Ovary (tissue), 9 donors: Measurements from ENCODE around the gene NREP. TPM values are rescaled to one million over a fixed set of nuclear protein-coding genes. Genes with fewer than 3 reads are reported as not detected.

ENCODE experiments used
- DNase-seq, 5 donors: peaks; one replicate each; pipeline ENCODE4 v3.0.0-alpha.2; 2019 to 2020
- H3K27ac ChIP-seq, 2 donors: fragments of 200-600 bp; one replicate each; pipeline versions ENCODE4 v1.5.1 to v1.8.0; 2019 to 2022
- H3K27me3 ChIP-seq: fragments of 200-600 bp; one replicate; pipeline ENCODE4 v1.8.0; 2022
- H3K36me3 ChIP-seq: fragments of 200-600 bp; sonication (generic); one replicate; pipeline ENCODE4 v1.5.1; 2019
- H3K4me1 ChIP-seq: one replicate; pipeline ENCODE4 v1.8.1; 2013; ENCODE audit warnings: mild to moderate bottlenecking, moderate library complexity; ENCODE audit not compliant: insufficient read depth
- H3K4me3 ChIP-seq: fragments of 200-600 bp; sonication (generic); one replicate; pipeline ENCODE4 v1.5.1; 2017
- H3K9me3 ChIP-seq, 2 donors: fragments of 200-600 bp in 1 of 2; sonication (generic) in 1 of 2; one replicate each; pipeline versions ENCODE4 v1.5.1 to v1.8.1; 2013 to 2019; ENCODE audit warnings: mild to moderate bottlenecking in 1 of 2, moderate library complexity in 1 of 2
- EP300 ChIP-seq: sonication (generic); formaldehyde crosslinking; IDR thresholded peaks from one replicate; pipeline ENCODE4 v1.6.1; 2017; ENCODE audit warnings: antibody characterized with exemption
- POLR2A ChIP-seq: fragments of 450-650 bp; IDR thresholded peaks from one replicate; pipeline ENCODE4 v1.6.1; 2017; ENCODE audit warnings: antibody characterized with exemption, mild to moderate bottlenecking, moderate library complexity
- WGBS, 3 donors: extraction: QIAGEN DNeasy Blood & Tissue Kit in 1 of 3; methylation state at CpG; one replicate each; pipeline versions ENCODE4 v1.1.5 to v1.1.7; 2013 to 2017; 5-methylcytosine and 5-hydroxymethylcytosine counted together
- intact Hi-C, 4 donors: fragments of 100-400 bp; cut with DNase I; formaldehyde crosslinking; loops; one replicate each; pipeline versions ENCODE4 v1.11.0 to v1.15.1; 2022 to 2023
- polyA plus RNA-seq, 2 donors: library from polyadenylated mRNA; stranded (reverse); fragments of 200-250 nt in 1 of 2; fragments of 350-450 nt in 1 of 2; fragmentation: Illumina TruSeq in 1 of 2; extraction: RNeasy Lipid Tissue Mini Kit (QIAGEN cat#74804) in 1 of 2; gene quantifications; one replicate each; pipeline ENCODE4 v1.2.3, GENCODE V29; 2013 to 2014
- total RNA-seq, 7 donors: library from RNA; depleted of rRNA in 2 of 7; stranded (reverse); fragments of >200 nt in 2 of 7; fragmentation: NEBNext Ultra II Directional in 3 of 7; extraction: Animal tissue kit (Norgen Biotek cat#: 25700) in 3 of 7; gene quantifications; one replicate each; pipeline versions ENCODE4 v1.1.0 to v1.2.4, GENCODE V29; 2016 to 2023
- TF ChIP-seq, protein P1 (sequence below), 3 donors: fragments of 450-650 bp in 2 of 3; fragments of 200-600 bp in 1 of 3; IDR thresholded peaks; one replicate each; pipeline versions ENCODE4 v1.5.1 to v1.8.0; 2016 to 2022; ENCODE audit warnings: antibody characterized with exemption in 3 of 3, mild to moderate bottlenecking in 1 of 3
- donor health status: DM: no; HTN: no; CAD: no; lungs with moderate emphysema.
- donor health status: DM: no; HTN: no; CAD: no.
- donor health status: Bipolar disorder and iron deficiency.
- donor health status: DM: yes; HTN: yes; CAD: no.
- donor health status: DM: no; HTN: no; CAD: no.
- donor health status: DM: yes; HTN: yes; CAD: no.

The NREP gene
- total and polyA plus RNA-seq, 9 donors: 17.0 to 129 (median 31.2) TPM

DNA sequence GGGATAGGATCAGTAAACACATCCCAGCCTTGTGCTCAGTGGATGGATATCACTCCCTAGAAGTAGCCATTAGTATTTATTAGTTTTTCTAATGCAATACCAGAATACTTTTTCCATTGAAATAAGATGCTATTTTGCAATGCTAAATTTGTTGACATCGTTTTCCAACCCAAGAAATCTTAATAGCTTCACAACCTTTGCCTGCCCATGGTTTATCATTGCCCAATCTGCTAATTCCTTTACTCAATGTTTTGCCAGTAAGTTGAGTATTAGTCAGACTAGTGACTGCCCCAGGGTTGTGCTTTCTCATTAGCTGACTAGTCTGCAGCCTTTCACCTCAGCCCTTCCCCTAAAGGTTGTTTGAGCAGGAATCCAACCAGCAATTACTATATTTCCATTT lies 62.9 kb downstream of the NREP start:
- Histone ChIP-seq H3K4me1 (no peaks in the 10 kb centered on the region), H3K4me3 (no peak overlapping the region), H3K27ac (no peak overlapping the region), H3K27me3 (no peaks in the 10 kb centered on the region), H3K36me3 (no peaks in the 10 kb centered on the region), H3K9me3 (no peaks in the 10 kb centered on the region)
- WGBS, 3 donors: 89 to 90% (median 90%) methylated on average over 1 of the region's 1 CpG
- no peak for DNase-seq
- TF ChIP-seq POLR2A (no peak), EP300 (no peak)
- TF ChIP-seq, protein P1, sequence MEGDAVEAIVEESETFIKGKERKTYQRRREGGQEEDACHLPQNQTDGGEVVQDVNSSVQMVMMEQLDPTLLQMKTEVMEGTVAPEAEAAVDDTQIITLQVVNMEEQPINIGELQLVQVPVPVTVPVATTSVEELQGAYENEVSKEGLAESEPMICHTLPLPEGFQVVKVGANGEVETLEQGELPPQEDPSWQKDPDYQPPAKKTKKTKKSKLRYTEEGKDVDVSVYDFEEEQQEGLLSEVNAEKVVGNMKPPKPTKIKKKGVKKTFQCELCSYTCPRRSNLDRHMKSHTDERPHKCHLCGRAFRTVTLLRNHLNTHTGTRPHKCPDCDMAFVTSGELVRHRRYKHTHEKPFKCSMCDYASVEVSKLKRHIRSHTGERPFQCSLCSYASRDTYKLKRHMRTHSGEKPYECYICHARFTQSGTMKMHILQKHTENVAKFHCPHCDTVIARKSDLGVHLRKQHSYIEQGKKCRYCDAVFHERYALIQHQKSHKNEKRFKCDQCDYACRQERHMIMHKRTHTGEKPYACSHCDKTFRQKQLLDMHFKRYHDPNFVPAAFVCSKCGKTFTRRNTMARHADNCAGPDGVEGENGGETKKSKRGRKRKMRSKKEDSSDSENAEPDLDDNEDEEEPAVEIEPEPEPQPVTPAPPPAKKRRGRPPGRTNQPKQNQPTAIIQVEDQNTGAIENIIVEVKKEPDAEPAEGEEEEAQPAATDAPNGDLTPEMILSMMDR (IDR thresholded peaks at IDR 0.05): no peak
- intact Hi-C loops: no loop called here

DNA sequence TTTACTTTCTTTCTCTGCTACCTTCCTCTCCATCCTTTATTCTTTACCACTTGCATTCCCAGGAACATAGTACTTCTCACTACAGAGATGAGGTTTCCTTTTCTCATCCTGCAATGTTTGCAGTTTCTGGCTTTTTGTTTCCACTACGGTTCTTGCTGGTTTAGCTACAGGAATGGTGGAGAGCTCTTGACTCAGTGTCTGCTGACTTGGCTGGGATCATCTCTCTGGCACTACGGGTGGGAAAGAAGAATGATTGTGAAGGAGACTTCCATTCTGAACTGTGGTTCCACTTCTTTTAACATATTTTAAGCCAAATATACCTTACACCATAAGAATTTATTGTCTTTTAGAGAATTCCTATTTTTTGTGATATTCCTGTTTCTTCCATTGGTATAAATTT lies 65.1 kb downstream of the NREP start:
- no peak for DNase-seq
- Histone ChIP-seq H3K4me1 (no peaks in the 10 kb centered on the region), H3K9me3 (no peaks in the 10 kb centered on the region), H3K36me3 (no peaks in the 10 kb centered on the region), H3K27me3 (no peaks in the 10 kb centered on the region), H3K27ac (no peak overlapping the region), H3K4me3 (no peak overlapping the region)
- WGBS, 3 donors: 44 to 67% (median 62%) methylated on average over 2 of the region's 2 CpGs
- intact Hi-C loops: no loop called here
- no peak for TF ChIP-seq EP300
- TF ChIP-seq, protein P1 (IDR thresholded peaks at IDR 0.05): no peak
- TF ChIP-seq POLR2A: no peak

DNA sequence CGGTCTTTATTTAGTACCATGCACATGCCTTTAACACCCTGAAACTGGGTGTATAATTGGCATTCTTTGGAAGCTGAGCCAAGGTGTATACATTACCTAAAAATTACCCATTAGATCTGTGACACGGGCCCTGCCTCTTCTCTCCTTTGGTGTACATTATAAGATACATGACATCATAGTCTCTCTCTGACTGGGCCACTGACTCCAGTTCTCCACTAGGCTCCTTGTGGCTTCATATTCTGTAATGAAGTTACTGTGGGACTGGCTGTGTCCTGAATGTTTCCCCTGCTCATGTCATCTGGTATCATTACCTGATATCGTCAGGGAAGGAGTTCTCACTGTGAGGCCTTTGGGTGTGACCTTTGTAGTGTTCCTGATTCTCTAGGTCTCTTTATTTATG lies 65.5 kb downstream of the NREP start:
- Histone ChIP-seq H3K9me3 (no peaks in the 10 kb centered on the region), H3K36me3 (no peaks in the 10 kb centered on the region), H3K27ac (no peak overlapping the region), H3K27me3 (no peaks in the 10 kb centered on the region), H3K4me3 (no peak overlapping the region), H3K4me1 (no peaks in the 10 kb centered on the region)
- TF ChIP-seq EP300 (no peak), POLR2A (no peak)
- TF ChIP-seq, protein P1 (IDR thresholded peaks at IDR 0.05): no peak
- intact Hi-C loops: no loop called here
- no peak for DNase-seq
- WGBS, 3 donors: 92 to 94% (median 93%) methylated on average over 3 of the region's 3 CpGs

DNA sequence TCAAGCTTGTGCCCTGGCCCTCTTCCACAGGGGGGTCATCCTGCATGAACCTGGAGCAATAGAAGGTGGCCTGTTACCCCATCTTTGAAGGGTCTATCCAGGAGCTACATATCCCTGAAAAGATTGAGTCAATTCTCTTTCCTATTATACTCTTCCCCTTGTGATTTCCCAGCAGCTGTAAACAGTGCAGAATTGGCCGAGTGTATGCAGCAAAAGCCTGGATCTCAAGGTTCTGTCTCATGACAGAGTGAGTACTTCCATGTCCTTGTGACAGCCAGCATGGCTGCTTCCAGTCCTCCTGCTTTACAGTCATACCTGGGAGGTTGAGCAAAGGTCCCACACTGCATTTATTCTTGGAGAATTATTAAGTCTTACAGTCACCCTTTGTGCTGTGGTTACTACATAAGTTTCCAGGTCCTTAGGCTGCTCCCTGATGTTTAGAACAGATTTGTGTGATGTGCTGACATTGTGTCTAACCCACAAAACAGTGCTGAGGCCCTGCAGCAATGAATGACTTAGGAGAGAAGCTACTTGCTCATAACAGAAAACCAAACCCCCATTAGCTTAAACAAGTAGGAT lies 67.5 kb downstream of the NREP start:
- intact Hi-C loops: no loop called here

More for the DNA sequence above, 67.5 kb downstream of the NREP start:
- Histone ChIP-seq H3K27me3 (no peaks in the 10 kb centered on the region), H3K9me3 (no peaks in the 10 kb centered on the region), H3K4me3 (no peak overlapping the region), H3K36me3 (no peaks in the 10 kb centered on the region), H3K4me1 (no peaks in the 10 kb centered on the region), H3K27ac (no peak overlapping the region)
- DNase-seq: no peak
- WGBS, 3 donors: 64 to 76% (median 69%) methylated on average over 1 of the region's 1 CpG
- TF ChIP-seq POLR2A (no peak), EP300 (no peak)
- TF ChIP-seq, protein P1 (IDR thresholded peaks at IDR 0.05): no peak
